Measurements from ENCODE around the gene DSCAML1.

The DSCAML1 gene

GRCh38 chr11:117752071-117752470 is 44.9 kb downstream of the DSCAML1 start:
- no peak for DNase-seq

DNA sequence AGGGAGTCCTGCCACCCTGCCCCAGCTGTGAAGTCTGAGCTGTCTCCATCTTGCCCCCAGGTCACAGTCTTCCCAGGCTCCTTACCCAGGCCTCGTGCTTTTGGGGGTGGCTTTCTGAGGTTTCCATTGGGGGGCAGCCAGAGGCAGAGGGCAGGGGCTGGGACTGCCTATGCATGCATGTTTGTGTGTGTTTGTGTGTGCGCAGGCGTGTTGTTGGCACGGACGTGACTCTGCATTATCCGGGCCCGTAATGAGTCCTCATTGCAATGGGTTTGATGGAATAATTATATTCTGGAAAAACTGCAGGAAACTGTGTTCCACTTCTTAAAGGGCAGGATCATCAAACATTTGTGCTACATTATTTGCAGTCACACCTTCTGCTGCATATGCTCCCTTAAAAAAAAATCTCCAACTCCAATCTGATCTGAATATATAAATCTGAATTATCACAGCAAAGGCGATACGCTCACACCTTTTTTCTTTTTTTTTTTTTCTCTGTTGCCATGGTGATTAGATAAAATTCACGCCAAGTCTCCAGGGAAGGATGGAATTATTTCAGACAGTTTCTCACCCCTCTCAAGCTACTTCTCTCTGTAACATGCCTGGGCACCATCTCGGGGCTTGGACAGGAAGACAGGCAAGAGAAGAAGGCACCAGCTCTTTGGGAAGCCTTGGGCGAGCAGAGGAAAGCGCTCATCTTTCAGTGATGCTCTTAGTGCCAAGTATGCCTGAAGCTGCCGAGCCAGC is 45.9 kb downstream of the DSCAML1 start:
- no peak for DNase-seq

DNA sequence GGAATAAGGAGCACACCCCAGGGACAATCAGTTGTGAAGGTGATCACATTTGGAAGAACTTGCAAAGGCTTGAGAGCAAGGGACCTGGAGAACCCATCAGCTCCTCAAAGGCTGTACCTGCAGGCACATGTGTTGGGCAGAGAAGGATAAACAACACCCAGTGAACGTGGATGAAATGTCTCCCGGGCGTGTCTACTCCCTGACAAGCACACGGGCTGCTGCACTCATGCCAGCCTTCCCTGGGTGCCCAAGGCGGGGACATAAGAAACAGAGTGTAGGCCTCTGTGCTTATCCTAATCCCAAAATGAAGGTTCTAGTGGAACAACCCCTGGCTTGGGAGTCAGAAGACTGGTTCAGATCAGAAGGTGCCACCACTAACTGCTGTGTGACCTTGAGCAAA is 46.7 kb downstream of the DSCAML1 start:
- no peak for DNase-seq

DNA sequence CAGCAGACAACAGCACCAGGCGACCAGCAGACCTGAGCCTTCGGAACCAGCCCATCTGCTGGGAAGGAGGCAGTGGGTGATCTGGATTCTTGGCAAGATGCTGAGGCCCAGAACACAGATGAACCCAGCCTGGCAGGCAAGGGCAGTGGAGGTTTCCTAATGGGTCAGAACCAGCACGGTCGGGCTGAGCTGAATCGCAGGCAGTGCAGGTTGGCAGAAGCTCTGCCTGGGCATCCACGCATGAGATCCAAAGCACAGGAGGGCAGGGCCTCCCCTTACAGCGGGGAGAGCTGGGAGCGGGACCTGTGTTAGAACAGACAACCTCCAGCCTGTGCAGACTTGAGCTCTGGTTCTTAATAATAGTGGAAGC is 47.5 kb downstream of the DSCAML1 start:
- DNase-seq, result no peak

GRCh38 chr11:117748771-117749540 is 48.1 kb downstream of the DSCAML1 start:
- DNase-seq, result no peak

DNA sequence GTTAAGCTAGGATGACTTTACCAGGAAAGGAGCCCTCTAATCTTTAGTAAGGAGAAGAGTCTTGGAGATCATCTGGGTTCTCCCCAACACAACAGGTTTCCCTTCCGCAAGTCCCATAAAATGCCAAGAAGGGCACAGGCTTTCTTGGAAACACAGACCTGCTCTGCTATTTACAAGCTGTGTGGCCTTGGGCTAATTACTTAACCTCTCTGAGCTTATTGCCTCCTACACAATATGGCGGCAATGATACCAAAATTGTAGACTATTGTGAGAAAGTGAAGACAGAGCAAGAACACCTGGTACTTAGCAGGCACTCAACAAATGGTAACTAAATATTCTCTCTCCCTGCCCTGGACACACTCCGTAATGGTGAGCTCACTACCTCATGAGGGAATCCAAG is 49.1 kb downstream of the DSCAML1 start:
- DNase-seq, result no peak

- no peak for DNase-seq
These were observed 51.7 kb downstream of the DSCAML1 start for GRCh38 chr11:117745346-117745745.

GRCh38 chr11:117744471-117745150 is 52.4 kb downstream of the DSCAML1 start:
- DNase-seq, result no peak

DNA sequence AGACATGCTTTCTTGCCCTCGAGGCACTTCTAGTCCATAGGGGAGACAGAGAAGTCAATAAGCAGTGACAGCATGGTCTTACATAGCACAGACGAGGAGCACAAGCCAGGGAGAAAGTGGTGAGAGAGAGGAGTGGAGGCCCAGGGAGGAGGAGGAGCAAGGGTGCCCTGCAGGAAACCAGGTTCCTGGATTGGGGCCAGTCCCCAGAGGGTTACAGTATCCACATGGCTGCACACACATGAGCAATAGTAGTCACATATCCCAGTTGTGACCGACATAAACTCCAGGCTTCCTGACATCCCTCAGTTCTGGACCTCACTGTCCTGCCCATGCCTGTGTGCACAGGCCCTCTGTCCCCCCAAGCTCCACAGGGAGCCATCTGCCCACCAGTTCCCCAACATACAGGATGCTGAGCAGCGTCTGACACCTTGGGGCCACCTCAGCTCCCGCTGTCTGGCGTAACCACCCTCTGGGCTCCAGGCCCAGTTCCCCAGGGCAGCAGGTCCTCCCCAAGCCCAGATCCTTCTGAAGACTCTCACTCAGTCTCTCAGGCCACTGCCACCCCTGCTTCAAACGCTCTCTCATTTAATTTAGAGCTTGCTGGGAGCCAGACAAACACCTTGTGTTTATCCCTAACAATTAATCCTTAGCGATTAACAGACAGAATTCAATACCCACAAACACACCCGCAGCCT is 53.7 kb downstream of the DSCAML1 start:
- DNase-seq, result no peak

DNA sequence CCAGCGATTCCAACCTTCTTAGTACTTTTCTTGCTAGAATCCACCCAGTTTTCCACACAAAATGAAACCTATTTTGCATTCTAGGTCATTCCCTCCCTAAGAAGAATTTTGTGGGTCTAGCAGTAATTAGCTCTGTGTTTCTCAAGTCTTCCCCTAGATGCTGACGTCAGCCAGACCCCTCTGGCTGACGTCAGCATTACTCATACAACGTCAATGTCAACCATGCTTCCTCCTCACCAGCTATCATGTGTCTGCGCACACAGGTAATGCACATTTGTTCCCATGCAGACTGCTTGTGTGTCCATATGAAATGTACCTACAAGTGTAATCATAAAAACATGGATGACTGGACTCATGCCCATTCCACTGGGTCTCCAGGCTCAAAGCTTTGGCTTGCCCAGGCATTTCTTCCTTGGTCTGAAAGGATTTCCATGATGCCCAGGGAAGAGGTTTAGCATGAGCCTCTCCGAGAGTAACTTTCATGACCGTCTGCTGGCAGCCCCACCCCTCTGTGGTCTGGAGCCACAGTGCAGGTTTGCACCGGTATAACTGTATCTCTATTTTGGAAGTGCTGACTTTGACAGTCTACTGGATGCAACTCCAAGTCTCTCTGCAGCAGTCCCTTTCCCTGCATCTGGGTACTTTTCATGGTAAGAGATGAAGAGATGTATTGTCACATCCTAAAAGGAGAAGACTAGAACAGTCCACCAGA is 58.6 kb downstream of the DSCAML1 start:
- DNase-seq, result no peak

DNA sequence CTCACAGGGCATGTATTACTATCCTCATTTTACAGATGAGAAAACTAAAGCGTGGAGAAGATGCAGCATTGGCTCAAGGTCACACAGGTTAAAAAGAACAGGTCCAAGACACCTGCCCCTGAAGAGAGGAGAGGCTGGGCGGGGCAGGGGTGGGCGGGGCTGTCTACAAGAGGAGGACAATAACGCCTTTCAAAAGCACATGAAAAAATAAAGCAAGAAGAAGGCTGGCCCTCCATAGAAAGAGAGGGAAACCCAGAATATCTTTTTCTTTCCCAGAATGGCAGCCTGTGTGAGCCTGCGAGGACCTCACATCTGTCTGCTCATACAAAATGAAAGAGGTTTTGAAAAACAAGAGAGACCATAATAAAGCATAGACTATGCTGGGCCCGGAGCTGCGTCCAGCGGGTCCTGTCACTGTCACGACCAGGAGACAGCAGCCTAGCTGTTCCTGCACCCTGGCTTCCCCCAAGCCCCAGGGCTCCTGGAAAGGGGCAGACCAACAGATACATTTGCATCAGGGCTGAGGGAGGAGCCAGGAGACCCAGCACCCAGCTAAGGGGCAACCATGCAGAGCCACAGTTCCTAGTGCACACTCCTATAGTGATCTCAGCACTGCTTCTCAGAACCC is 61.6 kb downstream of the DSCAML1 start:
- no peak for DNase-seq

DNA sequence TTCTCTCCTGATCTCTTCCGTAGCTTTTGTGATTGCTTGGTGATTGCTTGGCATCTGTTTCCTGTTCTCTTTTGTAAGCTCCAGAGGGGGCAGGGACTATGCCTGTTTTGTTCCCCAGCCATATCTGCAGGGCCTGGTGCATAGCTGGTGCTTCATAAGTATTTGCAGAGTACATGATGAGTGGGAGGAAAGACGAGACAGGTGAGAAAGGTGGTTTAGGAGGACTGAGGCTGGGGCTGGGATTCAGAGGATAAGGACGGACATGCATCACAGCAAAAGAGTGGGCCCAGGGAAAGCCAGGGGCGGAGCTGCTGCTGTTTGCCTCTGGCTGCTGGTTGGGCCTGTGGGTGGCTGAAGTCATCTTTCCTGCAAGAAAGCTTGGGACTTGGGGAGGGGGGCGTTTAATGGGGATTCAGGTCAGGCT is 62.4 kb downstream of the DSCAML1 start:
- no peak for DNase-seq

- DNase-seq, result no peak
These were observed 63.7 kb downstream of the DSCAML1 start for GRCh38 chr11:117733316-117733715.

- no peak for DNase-seq
These were observed 65.2 kb downstream of the DSCAML1 start for GRCh38 chr11:117731722-117732290.

DNA sequence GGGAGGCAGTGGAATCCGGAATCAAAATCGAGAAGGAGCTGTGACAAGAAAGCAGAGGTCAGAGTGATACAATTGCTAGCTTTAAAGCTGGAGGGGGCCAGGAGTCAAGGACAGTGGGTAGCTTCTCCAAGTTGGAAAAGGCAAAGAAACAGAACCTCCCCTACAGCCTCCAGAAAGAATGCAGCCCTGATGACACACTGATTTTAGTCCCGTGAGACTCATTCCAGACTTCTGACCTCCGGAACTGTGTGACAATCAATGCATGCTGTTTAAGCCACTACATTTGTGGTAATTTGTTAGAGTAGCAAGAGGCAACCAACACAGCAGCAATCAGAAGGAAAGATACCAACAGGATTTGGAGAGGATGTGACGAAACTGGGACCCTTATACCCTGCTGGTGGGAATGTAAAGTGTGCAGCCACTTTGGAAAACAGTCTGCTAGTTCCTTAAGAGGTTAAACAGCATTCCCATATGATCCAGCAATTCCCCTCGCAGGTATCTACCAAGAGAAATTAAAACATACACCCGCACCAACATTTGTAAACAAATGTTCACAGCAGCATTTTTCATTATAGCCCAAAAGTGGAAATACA is 66.7 kb downstream of the DSCAML1 start:
- no peak for DNase-seq

GRCh38 chr11:117725048-117725734 is 71.8 kb downstream of the DSCAML1 start:
- no peak for DNase-seq

GRCh38 chr11:117724621-117725020 is 72.4 kb downstream of the DSCAML1 start:
- no peak for DNase-seq

- no peak for DNase-seq
These were observed 72.9 kb downstream of the DSCAML1 start for GRCh38 chr11:117724104-117724503.

- DNase-seq, result no peak
These were observed 73.6 kb downstream of the DSCAML1 start for GRCh38 chr11:117723277-117724024.

DNA sequence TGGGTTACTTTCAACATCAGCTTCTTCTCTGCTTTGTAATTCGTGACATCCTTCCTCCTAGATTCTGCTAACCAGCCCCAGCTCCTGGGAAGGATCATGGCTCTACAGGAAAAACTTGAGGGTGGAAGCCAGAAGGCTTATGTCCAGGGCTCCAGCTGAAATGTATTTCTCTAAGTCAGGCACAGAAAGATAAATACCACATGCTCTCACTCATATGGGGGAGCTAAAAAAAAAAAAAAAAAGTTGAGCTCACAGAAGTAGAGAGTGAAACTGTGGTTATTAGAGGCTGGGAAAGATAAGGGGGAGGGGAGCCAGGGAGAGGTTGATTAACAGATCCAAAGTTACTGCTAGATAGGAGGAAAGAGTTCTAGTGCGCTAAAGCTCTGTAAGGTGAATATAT is 74.9 kb downstream of the DSCAML1 start:
- DNase-seq, result no peak

Data from stimulated activated CD8-positive, alpha-beta memory T cell treated with anti-CD3 and anti-CD28 coated beads, Interleukin-4, amount 100 ng/mL, for 48 hours (primary cell).